ENCODE data around the gene DMPK. TPM values are rescaled to one million over a fixed set of nuclear protein-coding genes. Genes with fewer than 3 reads are reported as not detected.

The DMPK gene
- total and polyA plus RNA-seq, 2 of the 4 experiments (the other 2 are of a cell fraction): 7.9 to 50.7 TPM

GRCh38 chr19:45793178-45793564, 10.9 kb upstream of the DMPK start:
- in situ Hi-C loops (cut with MboI; ENCODE audit: low sequenced_read_pairs): no loop called here
- H3K4me1 ChIP-seq (ENCODE audit: control insufficient read depth, insufficient read depth, low read length): peaks cover 6% of the 10 kb centered on the region
- intact Hi-C loops (cut with micrococcal nuclease): no loop called here
- WGBS, 2 experiments (ENCODE audit: extremely low coverage in 2 of 2, insufficient read length in 1 of 2): 33% methylated on average over 3 of the region's 3 CpGs; no CpG with 5 or more reads in 1 of the 2 experiments
- H3K27ac ChIP-seq (ENCODE audit: insufficient read depth, low read length): no peak overlapping the region
- H4K8ac ChIP-seq (ENCODE audit: low read depth in 2 of 2, low read length in 2 of 2): no peak overlapping the region
- no peak for ATAC-seq (ENCODE audit: low read depth)
- peak overlapping the region; percentile 67 for H2AFZ ChIP-seq (replicated peaks; ENCODE audit: low read length, poor library complexity)
- H3K27me3 ChIP-seq (ENCODE audit: control insufficient read depth, insufficient read depth, low read length): no peaks in the 10 kb centered on the region
- peaks cover 10 to 37% of the 10 kb centered on the region in 2 experiments for H3K79me1 ChIP-seq (ENCODE audit: low read depth in 1 of 2, low read length in 2 of 2)
- DNase-seq: no peak
- H2AK9ac ChIP-seq (replicated peaks; ENCODE audit: low read depth, low read length, poor library complexity): no peak overlapping the region
- H3K56ac ChIP-seq (ENCODE audit: extremely low read depth, insufficient read depth, low read length): no peak overlapping the region
- H3K9me1 ChIP-seq (ENCODE audit: insufficient read depth, low read length): peaks cover 5% of the 10 kb centered on the region
- dilution Hi-C loops (cut with HindIII; ENCODE audit: low sequenced_read_pairs, unreplicated experiment): no loop called here
- H3K23ac ChIP-seq (ENCODE audit: low read depth, low read length): no peak overlapping the region
- no TSS peak for BruUV-seq (replicated peaks)
- H3K9me3 ChIP-seq (ENCODE audit: control insufficient read depth, insufficient read depth, low read length): no peaks in the 10 kb centered on the region
- no peak overlapping the region for H3K4ac ChIP-seq (ENCODE audit: low read depth, low read length)
- no peak overlapping the region for H2BK15ac ChIP-seq (ENCODE audit: low read depth, low read length)
- no peak overlapping the region for H3K9ac ChIP-seq (ENCODE audit: low read depth, low read length)
- peaks cover 18% of the 10 kb centered on the region for H3K36me3 ChIP-seq (ENCODE audit: control insufficient read depth, insufficient read depth, low read length)
- H3K4me3 ChIP-seq (ENCODE audit: insufficient read depth, low read depth, low read length): no peak overlapping the region
- peaks cover 4% of the 10 kb centered on the region; the same call in 1 of the 2 replicates for H4K20me1 ChIP-seq (ENCODE audit: insufficient read depth, low read length)
- no peak overlapping the region; the same call in 1 of the 2 replicates for H2AK5ac ChIP-seq (ENCODE audit: low read depth, low read length)
- no peak overlapping the region; the same call in 1 of the 2 replicates for H3K4me2 ChIP-seq (ENCODE audit: low read depth, low read length)
- TF ChIP-seq RFX5 (IDR thresholded peaks at IDR 0.05; ENCODE audit: low read depth, low read length): no peak
- no peak overlapping the region for H2BK120ac ChIP-seq (ENCODE audit: low read depth, low read length)
- H4K91ac ChIP-seq (ENCODE audit: insufficient read depth, low read depth, low read length): no peak overlapping the region
- H3K14ac ChIP-seq (replicated peaks; ENCODE audit: low read depth, low read length): no peak overlapping the region
- H2BK20ac ChIP-seq (ENCODE audit: low read depth, low read length): no peak overlapping the region
- ChIA-PET CTCF (no interaction called here), POLR2A (ENCODE audit: unreplicated experiment) (interaction anchor here (0.7 to 1.5 kb wide), 4 partner anchors 8 to 24 kb away, joined by 5 to 13 read pairs (median 7); partner anchors contain the start of genes DMPK and SIX5)
- H3K18ac ChIP-seq (ENCODE audit: low read depth, low read length): no peak overlapping the region
- no peak overlapping the region for H2BK5ac ChIP-seq (ENCODE audit: low read depth, low read length, poor library complexity, severe bottlenecking)
- H4K5ac ChIP-seq (ENCODE audit: low read depth, low read length): no peak overlapping the region
